ENCODE measurements around the gene EGLN3. TPM values are rescaled to one million over a fixed set of nuclear protein-coding genes. Genes with fewer than 3 reads are reported as not detected.

Gene EGLN3
- total RNA-seq, 4 donors from 2014 or later = 3.1 to 19.2 (median 4.7) TPM

DNA sequence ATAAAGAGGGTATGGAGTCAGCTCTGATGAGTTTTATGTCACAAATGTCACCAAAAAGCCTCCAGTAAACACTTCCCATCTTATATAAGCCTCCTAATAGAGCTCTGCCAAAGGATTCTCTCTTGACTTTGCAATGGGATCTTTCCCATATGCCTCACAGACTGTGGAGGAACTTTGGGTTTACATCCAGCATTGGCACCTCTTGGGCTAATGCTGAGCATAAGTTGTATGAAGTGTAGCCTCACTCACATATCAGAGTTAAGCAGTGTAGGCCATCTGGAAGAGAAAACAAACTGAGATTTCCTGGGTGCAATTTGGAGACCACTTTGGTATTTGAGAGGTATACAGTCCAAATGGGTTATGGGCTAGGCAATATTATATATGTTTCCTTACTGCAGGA lies 24.9 kb downstream of the EGLN3 start:
- DNase-seq (ENCODE audit: low spot score) (no peak), ATAC-seq (ENCODE audit: low FRiP score) (no peak)
- TF ChIP-seq, protein P1, sequence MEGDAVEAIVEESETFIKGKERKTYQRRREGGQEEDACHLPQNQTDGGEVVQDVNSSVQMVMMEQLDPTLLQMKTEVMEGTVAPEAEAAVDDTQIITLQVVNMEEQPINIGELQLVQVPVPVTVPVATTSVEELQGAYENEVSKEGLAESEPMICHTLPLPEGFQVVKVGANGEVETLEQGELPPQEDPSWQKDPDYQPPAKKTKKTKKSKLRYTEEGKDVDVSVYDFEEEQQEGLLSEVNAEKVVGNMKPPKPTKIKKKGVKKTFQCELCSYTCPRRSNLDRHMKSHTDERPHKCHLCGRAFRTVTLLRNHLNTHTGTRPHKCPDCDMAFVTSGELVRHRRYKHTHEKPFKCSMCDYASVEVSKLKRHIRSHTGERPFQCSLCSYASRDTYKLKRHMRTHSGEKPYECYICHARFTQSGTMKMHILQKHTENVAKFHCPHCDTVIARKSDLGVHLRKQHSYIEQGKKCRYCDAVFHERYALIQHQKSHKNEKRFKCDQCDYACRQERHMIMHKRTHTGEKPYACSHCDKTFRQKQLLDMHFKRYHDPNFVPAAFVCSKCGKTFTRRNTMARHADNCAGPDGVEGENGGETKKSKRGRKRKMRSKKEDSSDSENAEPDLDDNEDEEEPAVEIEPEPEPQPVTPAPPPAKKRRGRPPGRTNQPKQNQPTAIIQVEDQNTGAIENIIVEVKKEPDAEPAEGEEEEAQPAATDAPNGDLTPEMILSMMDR (IDR thresholded peaks at IDR 0.05) = no peak

DNA sequence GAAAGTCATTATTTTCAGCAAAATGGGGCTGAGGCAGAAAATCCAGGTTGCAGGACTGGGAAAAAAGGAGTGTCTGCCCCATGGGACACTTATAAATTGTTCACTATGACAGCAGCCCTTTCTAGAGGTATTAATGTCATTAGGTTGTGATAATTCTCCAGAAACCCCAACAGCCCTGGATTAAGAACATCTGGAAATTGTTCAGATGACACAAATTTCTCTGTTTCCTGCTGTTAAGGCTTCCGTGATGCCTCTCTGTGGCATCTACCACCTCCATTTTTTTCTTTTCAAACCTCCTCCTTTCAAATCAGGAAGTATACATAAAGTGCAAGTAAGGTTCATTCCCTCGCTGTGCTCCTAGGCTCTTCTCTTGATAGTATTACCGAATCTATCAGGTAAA lies 25.6 kb downstream of the EGLN3 start:
- TF ChIP-seq, protein P1 (IDR thresholded peaks at IDR 0.05) = no peak
- no peak for ATAC-seq (ENCODE audit: low FRiP score)
- no peak for DNase-seq (ENCODE audit: low spot score)

DNA sequence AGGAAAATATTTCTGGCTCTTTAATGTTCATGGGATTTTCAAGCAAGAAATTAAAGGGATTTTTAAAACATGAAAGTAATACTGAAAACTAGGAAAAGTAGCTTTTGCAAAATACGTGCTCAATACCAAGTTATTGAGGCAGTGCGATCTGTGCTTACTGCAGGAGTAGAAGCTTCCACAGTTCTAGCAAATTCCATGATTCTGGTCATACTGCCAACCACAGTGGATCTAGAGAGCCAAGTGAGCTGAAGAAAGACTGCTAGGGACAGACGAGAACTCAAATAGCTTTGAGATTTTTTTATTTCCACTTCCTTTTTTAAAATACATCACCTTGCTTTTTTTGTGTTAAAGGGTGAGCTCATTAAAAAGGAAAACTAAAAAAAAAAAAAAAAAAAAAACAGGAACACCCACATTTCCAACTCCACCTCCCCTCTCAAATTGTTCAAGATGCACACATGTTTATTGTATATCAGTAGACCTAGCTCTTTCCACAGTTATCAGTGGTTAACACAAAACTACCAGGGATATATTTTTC lies 26.2 kb downstream of the EGLN3 start:
- ATAC-seq (ENCODE audit: low FRiP score) (no peak), DNase-seq (ENCODE audit: low spot score) (no peak)
- TF ChIP-seq, protein P1 (IDR thresholded peaks at IDR 0.05) = no peak

DNA sequence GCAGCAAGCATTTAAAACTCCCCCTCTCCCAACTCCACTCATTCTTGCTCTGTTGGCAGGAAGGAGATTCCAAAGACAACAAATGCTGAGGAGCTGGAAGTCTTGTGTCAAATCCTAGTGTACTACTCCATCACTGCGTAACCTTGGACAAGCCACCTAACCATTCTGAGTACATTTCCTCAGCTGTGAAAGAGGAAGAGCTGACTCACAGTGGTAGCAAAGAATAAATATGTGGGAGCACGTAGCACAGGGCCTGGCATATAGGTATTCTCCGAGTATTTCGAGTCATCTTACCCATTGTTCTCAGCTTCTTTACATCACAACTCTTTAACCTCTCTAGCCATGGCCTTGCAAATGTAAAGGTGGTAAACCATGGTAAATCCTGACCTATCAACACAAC lies 28.7 kb downstream of the EGLN3 start:
- DNase-seq (ENCODE audit: low spot score) (no peak), ATAC-seq (ENCODE audit: low FRiP score) (no peak)
- TF ChIP-seq, protein P1 (IDR thresholded peaks at IDR 0.05) = no peak

DNA sequence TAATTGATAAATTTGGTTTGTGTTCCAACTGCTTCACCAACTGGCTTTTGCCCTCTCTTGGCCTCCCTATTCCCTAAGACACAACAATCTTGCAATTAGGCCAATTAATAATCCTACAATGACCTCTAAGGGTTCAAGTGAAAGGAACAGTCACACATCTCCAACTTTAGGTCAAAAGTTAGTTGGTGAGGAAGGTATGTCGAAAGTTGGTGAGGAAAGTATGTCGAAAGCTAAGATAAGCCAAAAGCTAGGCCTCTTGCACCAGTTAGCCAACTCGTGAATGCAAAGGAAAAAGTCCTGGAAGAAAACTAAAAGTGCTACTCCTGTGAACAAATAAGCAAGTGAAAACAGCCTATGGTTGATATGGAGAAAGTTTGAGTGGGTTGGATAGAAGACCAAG lies 32.6 kb downstream of the EGLN3 start:
- DNase-seq (ENCODE audit: low spot score) (no peak), ATAC-seq (ENCODE audit: low FRiP score) (no peak)
- TF ChIP-seq, protein P1 (IDR thresholded peaks at IDR 0.05) = no peak

DNA sequence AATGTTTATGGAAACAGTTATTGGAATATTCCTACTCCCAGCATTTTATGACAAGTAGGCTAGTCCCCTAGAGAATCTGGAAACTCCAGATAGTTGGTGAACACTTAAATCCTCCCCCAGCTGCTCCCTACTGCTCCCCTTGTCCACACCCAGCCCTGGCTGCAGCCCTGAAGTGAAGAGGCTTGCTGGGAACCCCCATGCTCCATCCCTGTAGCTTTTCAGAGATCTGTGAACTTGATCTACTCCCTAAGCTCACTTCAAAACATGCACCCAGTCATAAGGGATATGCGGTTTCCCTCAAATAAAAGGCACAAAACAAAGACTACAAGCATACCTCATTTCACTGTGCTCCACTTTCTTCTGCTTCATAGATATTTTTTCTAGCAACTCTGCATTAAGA lies 33.2 kb downstream of the EGLN3 start:
- ATAC-seq (ENCODE audit: low FRiP score) (peak; percentile 55), DNase-seq (ENCODE audit: low spot score) (no peak)
- TF ChIP-seq, protein P1 (IDR thresholded peaks at IDR 0.05) = no peak

DNA sequence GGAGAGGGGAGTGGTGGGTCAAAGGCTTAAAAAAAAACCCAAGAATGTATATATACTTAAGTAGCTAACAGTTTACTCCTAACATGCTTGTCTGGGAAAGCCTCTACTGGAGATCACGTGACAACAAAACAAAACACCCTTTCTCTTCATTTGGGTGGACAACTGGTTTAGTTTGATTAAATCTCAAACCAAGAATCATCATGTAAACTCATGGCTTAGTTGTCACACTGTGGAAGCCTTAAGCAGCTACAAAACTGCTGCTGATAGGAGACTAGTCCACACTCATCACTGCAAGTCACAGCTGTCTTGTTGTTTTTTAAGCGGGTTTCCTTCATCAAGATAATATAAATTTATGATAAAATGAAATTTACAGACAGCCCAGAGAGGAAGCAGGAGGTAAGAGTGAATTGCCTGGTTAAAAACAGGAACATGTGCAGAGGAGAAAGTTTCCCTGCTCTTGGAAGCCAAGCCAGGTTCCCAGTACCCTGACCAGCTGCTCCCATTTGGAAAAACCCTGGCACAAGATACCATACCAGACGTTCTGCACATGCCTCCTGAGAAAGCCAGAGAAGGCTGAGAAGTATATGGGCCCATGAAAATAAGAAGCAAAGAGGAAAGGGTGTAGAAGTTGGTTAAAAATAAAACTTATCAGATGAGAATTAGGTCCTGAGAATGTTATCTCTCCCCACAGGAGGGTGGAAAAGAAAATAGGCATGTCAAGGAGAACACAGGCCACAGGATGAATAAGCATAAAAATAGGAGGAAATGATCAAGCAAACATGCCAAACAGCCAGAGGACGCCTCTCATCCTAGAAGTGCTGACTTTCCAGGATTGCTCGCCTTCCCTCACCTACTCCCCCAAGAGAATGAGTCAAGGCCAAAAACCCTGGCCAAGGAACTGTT lies 34.0 kb downstream of the EGLN3 start:
- no peak for DNase-seq (ENCODE audit: low spot score)
- TF ChIP-seq, protein P1 (IDR thresholded peaks at IDR 0.05) = no peak
- ATAC-seq (ENCODE audit: low FRiP score) = peak; percentile 88

All from omental fat pad (tissue), 4 donors.